Stimulated activated CD8-positive, alpha-beta memory T cell treated with anti-CD3 and anti-CD28 coated beads, Interleukin-15, amount 100 ng/mL, for 24 hours (primary cell): Measurements from ENCODE around the gene THADA.

Source experiments
- DNase-seq: peaks from one replicate; pipeline ENCODE4 v3.0.0-alpha.2; 2020; ENCODE audit warnings: low read depth

Gene THADA

GRCh38 chr2:43495727-43496126 lies 100.1 kb downstream of the THADA start:
- DNase-seq: no peak

- DNase-seq: no peak
Measured at GRCh38 chr2:43493954-43494353, 101.9 kb downstream of the THADA start.

DNA sequence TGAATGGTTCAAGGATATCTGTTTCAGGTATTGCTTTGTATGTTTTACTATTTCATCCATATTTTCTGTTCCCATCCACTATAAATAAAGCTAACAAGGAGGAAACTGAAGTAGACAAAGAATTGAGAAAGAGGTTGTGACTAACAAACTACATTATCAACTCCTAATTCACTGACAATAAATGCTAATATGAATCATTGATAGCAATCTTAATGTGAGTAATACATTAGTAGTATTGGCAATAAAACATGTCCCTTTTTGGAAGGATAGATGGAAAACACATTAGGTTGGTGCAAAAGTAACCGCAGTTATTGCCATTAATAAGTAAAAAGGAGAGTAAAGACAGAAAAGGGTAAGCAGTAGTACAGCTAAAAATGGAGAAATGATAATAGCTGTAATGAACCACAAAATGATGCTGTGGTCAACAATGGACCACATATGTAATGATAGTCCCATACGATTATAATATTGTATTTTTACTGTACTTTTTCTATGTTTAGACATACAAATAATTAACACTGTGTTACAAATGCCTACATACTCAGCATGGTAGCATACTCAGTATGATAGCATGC lies 104.7 kb downstream of the THADA start:
- no peak for DNase-seq

- DNase-seq: no peak
Measured at GRCh38 chr2:43490252-43490786, 105.5 kb downstream of the THADA start.

- DNase-seq: no peak
Measured at GRCh38 chr2:43488737-43489136, 107.1 kb downstream of the THADA start.

GRCh38 chr2:43486603-43487002 lies 109.2 kb downstream of the THADA start:
- no peak for DNase-seq

- no peak for DNase-seq
Measured at GRCh38 chr2:43484323-43484930, 111.4 kb downstream of the THADA start.

DNA sequence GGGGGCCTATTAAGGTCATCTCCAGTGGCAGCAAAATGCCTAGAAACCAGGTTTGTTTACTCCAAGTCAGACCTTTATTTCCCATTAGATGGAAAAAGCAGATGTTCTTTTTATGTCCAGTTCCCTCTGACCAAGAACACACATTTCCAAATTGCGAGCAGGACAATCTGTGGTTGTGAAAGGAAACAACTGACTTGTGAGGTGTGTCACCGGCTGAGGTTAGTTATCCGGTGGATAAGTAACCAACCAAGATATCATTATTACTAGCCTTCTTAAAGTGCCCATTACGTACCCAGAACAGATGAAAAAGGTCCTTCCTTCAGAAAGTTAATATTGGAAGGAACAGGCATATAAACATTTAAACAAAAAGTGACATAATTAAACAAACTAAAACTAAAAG lies 112.9 kb downstream of the THADA start:
- DNase-seq: no peak

DNA sequence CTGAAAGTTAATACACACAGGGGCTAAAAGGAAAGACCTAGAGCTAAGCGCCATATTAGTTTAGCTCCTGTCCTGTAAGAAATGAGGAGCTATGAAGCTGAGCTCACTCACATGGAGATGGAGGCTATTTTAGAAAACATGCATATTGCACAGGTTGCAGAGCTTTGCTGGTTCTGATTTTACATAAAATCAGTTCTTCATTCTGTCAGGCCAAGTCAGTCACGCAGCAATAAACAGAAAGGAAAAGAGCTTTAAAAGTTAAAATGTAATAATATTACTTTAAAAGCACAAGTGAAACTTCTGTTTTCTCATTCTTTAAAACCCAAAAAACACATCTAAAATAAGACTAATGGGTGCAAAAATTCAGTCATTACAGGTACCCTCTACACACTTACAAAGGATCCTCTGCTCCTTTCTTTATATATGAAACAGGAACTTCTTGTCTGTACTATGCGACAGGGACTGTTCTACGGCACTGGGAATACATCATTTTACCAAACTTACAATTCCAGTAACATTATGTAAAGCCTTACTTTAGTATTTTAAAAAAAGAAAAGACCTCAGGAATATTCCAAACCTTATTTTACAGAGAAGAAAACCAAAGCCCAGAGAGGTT lies 113.8 kb downstream of the THADA start:
- no peak for DNase-seq

DNA sequence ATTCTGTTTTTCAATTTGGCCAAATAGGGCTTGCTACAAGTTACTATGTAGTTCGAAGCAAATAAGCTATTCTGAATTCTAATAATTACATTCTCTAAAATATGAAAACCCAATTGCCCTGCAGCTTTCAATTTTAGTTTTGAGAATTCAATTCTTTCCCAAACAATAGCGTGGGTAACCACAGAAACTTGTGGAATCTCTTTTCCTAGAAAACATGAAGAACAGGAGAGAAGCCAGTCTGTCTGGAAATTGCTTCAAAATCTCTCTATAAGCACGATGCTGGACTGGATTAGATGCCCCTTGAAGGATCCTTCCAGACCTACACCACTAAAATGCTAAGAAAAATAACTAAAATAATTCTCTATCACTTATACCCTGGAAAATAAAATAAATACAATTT lies 115.0 kb downstream of the THADA start:
- DNase-seq: no peak

GRCh38 chr2:43478412-43479086 lies 117.3 kb downstream of the THADA start:
- no peak for DNase-seq

DNA sequence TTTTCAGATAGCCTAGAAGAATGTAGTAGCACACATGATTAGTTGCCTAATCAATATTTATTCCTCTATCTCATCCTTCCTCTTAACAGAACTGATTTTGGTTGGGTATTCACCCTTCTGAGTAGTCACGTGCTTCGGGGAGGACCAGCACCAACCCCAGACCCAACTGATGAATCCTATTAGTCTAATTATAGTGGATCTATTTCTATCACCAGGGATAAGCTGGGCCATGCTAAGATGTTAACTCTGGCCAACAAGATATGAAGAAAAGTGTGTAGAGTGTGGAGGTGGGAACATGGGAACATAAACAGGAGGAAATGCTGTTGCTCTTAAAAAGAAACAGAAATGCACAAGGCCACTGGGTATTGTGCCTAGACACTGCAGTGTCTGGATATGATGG lies 119.9 kb downstream of the THADA start:
- no peak for DNase-seq

GRCh38 chr2:43475137-43475846 lies 120.5 kb downstream of the THADA start:
- DNase-seq: no peak

DNA sequence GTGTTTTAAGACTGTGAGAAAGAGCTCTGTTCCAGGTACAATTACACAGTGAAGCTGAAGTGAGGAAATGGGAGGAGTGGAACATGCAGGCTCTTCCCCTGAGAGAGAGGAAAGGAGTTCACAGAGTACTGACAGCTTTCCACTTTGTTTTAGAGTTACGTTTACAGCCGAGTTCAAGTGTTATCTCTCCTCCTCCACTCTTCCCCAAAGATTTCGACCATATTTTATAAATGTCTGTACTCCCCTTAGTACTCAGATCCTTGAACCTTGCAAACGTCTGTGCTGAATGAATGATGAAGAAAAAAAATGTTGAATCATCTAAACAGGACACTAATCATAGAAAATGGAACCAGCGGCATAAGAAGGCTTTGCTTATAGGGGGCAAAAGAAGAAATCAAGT lies 121.6 kb downstream of the THADA start:
- DNase-seq: no peak

DNA sequence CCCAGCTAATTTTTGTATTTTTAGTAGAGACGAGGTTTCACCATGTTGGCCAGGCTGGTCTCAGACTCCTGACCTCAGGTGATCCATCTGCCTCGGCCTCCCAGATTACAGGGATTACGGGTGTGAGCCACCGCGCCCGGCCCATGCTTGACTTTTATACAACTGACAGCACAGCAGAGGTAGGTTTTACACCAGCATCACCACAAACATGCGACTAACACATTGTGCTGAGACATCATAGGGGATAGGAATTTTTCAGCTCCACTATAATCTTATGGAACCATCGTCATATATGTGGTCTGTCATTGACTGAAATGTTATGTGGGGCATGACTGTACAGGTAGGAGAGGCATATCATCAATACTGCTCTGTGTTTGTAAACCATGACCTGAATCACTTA lies 122.1 kb downstream of the THADA start:
- DNase-seq: no peak

DNA sequence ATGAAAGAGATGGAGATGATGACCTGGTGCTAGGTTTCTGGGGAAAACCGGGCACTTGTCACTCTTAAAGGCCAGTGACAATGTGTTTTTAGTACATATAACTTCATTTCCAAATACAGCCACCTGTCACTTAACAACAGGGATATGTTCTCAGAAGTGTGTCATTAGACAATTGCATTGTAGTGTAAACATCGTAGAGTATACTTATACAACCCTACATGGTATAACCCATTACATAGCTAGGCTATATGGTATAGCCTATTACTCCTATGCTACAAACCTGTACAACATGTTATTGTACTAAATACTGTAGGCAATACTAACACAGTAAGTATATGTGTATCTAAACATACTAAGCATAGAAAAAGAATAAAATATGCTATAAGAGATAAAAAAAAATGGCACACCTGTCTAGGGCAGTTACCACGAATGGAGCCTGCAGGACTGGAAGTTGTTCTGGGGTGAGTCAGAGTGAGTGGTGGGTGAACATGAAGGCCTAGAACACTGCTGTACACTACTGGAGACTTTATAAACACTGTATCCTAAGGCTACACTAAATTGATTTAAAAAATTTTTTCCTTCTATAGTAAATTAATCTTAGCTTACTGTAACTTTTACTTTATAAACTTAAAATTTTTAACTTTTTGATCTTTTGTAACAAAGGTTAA lies 123.2 kb downstream of the THADA start:
- DNase-seq: no peak

GRCh38 chr2:43469713-43470112 lies 126.1 kb downstream of the THADA start:
- DNase-seq: no peak

DNA sequence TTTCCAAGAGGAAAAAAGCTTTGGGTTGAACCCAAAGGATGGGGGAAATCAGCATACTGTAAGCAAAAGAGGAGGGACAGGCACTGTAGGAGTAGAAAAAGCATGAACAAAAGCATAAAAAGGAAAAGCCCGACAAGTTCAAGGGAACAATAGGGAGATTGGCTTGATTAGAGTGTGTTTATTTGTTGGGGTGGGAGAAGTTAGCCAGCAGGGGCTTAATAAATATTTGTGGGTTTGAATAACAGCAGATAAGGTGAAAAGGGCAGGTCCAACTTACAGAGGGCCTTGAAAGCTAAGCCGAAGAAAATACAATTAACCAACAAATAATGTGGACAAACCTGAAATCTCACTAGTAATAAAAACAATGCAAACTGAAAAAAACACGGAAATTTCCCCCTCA lies 126.7 kb downstream of the THADA start:
- no peak for DNase-seq

DNA sequence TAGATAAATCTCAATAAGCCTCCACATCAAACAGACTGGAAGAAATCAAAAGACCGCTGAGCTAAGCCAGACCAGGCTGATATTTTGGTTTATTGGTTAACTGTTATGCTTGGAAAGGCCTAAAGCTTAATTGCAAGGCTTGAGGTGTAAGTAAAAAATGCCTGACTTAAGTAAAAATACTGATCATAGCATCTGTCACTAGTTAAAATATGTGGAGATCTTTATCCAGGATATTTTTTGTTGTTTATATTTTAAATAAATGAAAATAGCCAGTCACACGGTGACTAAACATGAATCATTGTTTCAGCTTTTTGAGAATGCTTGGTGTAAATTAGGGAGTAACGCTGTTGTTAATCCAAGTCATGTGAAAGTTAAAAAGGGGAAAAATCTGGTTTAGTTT lies 127.9 kb downstream of the THADA start:
- DNase-seq: no peak

DNA sequence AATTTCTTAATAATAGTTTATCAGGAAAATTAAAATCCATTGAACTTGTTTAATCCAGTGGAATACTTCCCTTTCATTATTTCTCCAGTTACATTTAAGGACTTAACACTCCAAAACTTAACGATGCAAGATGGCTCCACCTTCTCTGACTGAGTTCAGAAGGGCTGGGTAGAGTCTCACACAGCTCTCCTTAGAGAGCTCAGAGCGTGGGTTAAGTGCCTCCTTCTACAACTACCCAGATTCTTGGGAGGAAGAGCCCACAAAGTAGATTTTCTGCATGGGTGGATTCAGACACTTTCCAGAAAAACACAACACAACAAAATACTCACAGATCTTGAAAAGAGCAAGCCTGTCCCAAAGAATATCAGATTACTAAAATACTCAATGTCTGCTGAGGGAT lies 130.6 kb downstream of the THADA start:
- no peak for DNase-seq

DNA sequence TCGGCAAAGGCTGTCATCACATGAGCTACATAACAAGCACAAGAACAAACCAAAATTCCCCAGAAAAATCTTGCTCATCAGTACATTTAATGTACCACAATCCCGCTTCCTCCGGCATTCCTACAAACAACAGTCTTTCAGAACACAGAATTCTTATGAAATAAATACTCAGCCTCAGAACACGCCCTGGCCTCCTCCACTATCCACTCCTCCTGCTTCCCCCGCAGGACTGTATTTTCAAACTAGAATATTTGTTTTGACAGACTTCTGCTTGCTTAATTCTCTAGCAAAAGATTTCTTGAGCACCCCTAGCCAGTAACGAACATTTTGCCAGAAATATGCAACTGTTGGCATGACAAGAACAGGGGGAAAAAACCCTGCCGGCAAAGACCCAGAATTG lies 131.2 kb downstream of the THADA start:
- DNase-seq: no peak
